Measurements from ENCODE around the gene APOL3.
"Not testable (repeated sequence)": the region's sequence is repeated elsewhere in the genome, so short reads cannot be mapped to it uniquely, and the experiment has no call there.

Gene APOL3

GRCh38 chr22:36162127-36163034 is 1.8 kb upstream of the APOL3 start:
- no peak overlapping the region for H3K27ac ChIP-seq (ENCODE audit: poor library complexity, severe bottlenecking)
- TF ChIP-seq, protein P1, sequence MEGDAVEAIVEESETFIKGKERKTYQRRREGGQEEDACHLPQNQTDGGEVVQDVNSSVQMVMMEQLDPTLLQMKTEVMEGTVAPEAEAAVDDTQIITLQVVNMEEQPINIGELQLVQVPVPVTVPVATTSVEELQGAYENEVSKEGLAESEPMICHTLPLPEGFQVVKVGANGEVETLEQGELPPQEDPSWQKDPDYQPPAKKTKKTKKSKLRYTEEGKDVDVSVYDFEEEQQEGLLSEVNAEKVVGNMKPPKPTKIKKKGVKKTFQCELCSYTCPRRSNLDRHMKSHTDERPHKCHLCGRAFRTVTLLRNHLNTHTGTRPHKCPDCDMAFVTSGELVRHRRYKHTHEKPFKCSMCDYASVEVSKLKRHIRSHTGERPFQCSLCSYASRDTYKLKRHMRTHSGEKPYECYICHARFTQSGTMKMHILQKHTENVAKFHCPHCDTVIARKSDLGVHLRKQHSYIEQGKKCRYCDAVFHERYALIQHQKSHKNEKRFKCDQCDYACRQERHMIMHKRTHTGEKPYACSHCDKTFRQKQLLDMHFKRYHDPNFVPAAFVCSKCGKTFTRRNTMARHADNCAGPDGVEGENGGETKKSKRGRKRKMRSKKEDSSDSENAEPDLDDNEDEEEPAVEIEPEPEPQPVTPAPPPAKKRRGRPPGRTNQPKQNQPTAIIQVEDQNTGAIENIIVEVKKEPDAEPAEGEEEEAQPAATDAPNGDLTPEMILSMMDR (IDR thresholded peaks at IDR 0.05; ENCODE audit: poor library complexity, severe bottlenecking), result no peak
- no peak for ATAC-seq (ENCODE audit: low read depth)

DNA sequence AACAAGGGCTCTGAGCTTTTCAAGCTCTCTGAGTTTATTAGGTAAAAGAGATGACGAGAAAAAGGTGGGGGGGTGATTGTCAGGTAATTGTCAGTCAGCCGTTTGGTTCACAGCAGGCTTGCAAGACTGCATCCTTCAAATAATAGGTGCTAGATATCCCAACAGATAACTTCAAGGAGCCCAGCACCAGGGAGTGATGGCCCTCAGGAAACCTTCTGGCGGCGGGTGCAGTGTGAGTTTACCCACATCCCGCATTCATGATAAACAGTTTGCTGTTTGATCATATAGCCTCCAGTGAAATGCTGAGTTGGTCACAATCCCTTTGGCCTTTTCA is 1.2 kb upstream of the APOL3 start:
- not testable (repeated sequence) for H3K27ac ChIP-seq (ENCODE audit: poor library complexity, severe bottlenecking); ATAC-seq (ENCODE audit: low read depth); H3K36me3 ChIP-seq (ENCODE audit: low read depth); DNase-seq (ENCODE audit: low spot score); H3K4me3 ChIP-seq (ENCODE audit: severe bottlenecking); H3K4me1 ChIP-seq (ENCODE audit: insufficient read depth, poor library complexity, severe bottlenecking); H3K27me3 ChIP-seq (ENCODE audit: insufficient read depth, poor library complexity, severe bottlenecking); H3K9me3 ChIP-seq (ENCODE audit: severe bottlenecking)

More at GRCh38 chr22:36162127-36163034, 1.8 kb upstream of the APOL3 start:
- no peaks in the 10 kb centered on the region for H3K36me3 ChIP-seq (ENCODE audit: low read depth)
- no peak for DNase-seq (ENCODE audit: low spot score)
- no peaks in the 10 kb centered on the region for H3K4me1 ChIP-seq (ENCODE audit: insufficient read depth, poor library complexity, severe bottlenecking)
- H3K4me3 ChIP-seq (ENCODE audit: severe bottlenecking), result no peak overlapping the region
- H3K9me3 ChIP-seq (ENCODE audit: severe bottlenecking), result no peaks in the 10 kb centered on the region
- H3K27me3 ChIP-seq (ENCODE audit: insufficient read depth, poor library complexity, severe bottlenecking), result no peaks in the 10 kb centered on the region

GRCh38 chr22:36156515-36157419 is 3.8 kb downstream of the APOL3 start:
- Histone ChIP-seq H3K4me1 (ENCODE audit: insufficient read depth, poor library complexity, severe bottlenecking) (peaks cover 9% of the 10 kb centered on the region), H3K36me3 (ENCODE audit: low read depth) (no peaks in the 10 kb centered on the region), H3K27me3 (ENCODE audit: insufficient read depth, poor library complexity, severe bottlenecking) (no peaks in the 10 kb centered on the region), H3K27ac (ENCODE audit: poor library complexity, severe bottlenecking) (peak overlapping the region; percentile 32), H3K4me3 (ENCODE audit: severe bottlenecking) (peak overlapping the region; percentile 20), H3K9me3 (ENCODE audit: severe bottlenecking) (no peaks in the 10 kb centered on the region)
- ATAC-seq (ENCODE audit: low read depth), result peak; percentile 73
- no peak for DNase-seq (ENCODE audit: low spot score)
- TF ChIP-seq, protein P1 (IDR thresholded peaks at IDR 0.05; ENCODE audit: poor library complexity, severe bottlenecking), result no peak

DNA sequence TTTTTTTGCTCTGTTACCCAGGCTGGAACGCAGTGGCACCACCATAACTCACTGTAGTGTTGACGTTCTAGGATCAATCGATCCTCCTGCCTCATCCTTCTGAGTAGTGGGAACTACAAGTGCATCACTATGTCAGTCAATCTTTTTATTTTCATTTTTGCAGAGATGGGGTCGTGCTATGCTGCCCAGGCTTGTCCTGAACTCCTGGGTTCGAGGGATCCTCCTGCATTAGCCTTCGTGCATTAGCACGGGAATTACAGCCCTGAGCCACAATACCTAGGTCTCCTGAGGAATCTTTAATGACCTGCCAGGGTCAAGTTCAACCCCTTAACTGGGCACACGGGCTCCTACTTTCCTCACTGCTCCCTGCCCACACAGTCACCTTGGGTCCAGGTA is 4.4 kb downstream of the APOL3 start:
- no peak for ATAC-seq (ENCODE audit: low read depth)
- no peak overlapping the region for H3K4me3 ChIP-seq (ENCODE audit: severe bottlenecking)

GRCh38 chr22:36155702-36156101 is 4.9 kb downstream of the APOL3 start:
- H3K9me3 ChIP-seq (ENCODE audit: severe bottlenecking), result no peaks in the 10 kb centered on the region
- TF ChIP-seq, protein P1 (IDR thresholded peaks at IDR 0.05; ENCODE audit: poor library complexity, severe bottlenecking), result no peak
- no peak overlapping the region for H3K4me3 ChIP-seq (ENCODE audit: severe bottlenecking)
- ATAC-seq (ENCODE audit: low read depth) (no peak), DNase-seq (ENCODE audit: low spot score) (no peak)
- H3K27ac ChIP-seq (ENCODE audit: poor library complexity, severe bottlenecking), result no peak overlapping the region
- no peaks in the 10 kb centered on the region for H3K36me3 ChIP-seq (ENCODE audit: low read depth)
- H3K4me1 ChIP-seq (ENCODE audit: insufficient read depth, poor library complexity, severe bottlenecking), result peaks cover 9% of the 10 kb centered on the region
- no peaks in the 10 kb centered on the region for H3K27me3 ChIP-seq (ENCODE audit: insufficient read depth, poor library complexity, severe bottlenecking)

More for the DNA sequence above, 4.4 kb downstream of the APOL3 start:
- H3K36me3 ChIP-seq (ENCODE audit: low read depth), result no peaks in the 10 kb centered on the region
- no peaks in the 10 kb centered on the region for H3K9me3 ChIP-seq (ENCODE audit: severe bottlenecking)
- no peaks in the 10 kb centered on the region for H3K27me3 ChIP-seq (ENCODE audit: insufficient read depth, poor library complexity, severe bottlenecking)
- DNase-seq (ENCODE audit: low spot score), result no peak
- H3K27ac ChIP-seq (ENCODE audit: poor library complexity, severe bottlenecking), result peak overlapping the region; percentile 32
- TF ChIP-seq, protein P1 (IDR thresholded peaks at IDR 0.05; ENCODE audit: poor library complexity, severe bottlenecking), result no peak
- peaks cover 9% of the 10 kb centered on the region for H3K4me1 ChIP-seq (ENCODE audit: insufficient read depth, poor library complexity, severe bottlenecking)

All from RWPE2 (cell line).